NB4 (cell line): ENCODE data around the gene PLA2G4A.

ENCODE experiments used
- MYC ChIP-seq: IDR thresholded peaks from 2 replicates; pipeline ENCODE4 v1.6.1; 2011; ENCODE audit warnings: low read depth, low read length
- POLR2A ChIP-seq: IDR thresholded peaks from 2 replicates; pipeline ENCODE4 v1.6.1; 2011; ENCODE audit warnings: mild to moderate bottlenecking; ENCODE audit not compliant: insufficient read length; ENCODE audit errors: extremely low read depth
- TF ChIP-seq, protein P1 (sequence below): IDR thresholded peaks from one replicate; pipeline ENCODE4 v1.5.1; 2012; ENCODE audit warnings: low read depth, low read length

DNA sequence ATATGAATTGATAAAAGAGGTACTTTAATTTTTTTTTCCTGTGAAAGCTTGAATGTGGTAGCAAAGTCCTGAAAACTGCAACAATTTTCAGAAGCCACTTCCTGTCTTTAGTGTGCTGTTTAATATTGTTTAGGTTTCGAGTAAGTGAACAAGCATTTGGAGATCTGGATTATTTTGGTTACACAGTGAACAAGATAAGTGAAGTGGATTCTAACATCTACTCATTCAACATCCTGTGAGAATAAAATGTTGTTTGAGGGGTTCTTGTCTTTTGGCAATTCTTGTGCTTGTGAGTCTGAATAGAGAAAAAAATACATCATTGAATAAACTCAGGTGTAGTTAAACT, 35.2 kb upstream of the PLA2G4A start:
- TF ChIP-seq, protein P1, sequence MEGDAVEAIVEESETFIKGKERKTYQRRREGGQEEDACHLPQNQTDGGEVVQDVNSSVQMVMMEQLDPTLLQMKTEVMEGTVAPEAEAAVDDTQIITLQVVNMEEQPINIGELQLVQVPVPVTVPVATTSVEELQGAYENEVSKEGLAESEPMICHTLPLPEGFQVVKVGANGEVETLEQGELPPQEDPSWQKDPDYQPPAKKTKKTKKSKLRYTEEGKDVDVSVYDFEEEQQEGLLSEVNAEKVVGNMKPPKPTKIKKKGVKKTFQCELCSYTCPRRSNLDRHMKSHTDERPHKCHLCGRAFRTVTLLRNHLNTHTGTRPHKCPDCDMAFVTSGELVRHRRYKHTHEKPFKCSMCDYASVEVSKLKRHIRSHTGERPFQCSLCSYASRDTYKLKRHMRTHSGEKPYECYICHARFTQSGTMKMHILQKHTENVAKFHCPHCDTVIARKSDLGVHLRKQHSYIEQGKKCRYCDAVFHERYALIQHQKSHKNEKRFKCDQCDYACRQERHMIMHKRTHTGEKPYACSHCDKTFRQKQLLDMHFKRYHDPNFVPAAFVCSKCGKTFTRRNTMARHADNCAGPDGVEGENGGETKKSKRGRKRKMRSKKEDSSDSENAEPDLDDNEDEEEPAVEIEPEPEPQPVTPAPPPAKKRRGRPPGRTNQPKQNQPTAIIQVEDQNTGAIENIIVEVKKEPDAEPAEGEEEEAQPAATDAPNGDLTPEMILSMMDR, result no peak
- TF ChIP-seq MYC, result no peak
- no peak for TF ChIP-seq POLR2A
